Esophagus squamous epithelium (tissue), 5 donors: ENCODE data around the gene DNAJB1. TPM values are rescaled to one million over a fixed set of nuclear protein-coding genes. Genes with fewer than 3 reads are reported as not detected.

ENCODE experiments used
- DNase-seq: peaks from one replicate; lab custom pipeline; 2025; lab: John Stamatoyannopoulos, UW
- H3K27ac ChIP-seq, 4 donors: fragments of 200-600 bp; sonication (generic); one replicate each; pipeline ENCODE4 v1.5.1; 2016 to 2019; ENCODE audit warnings: mild to moderate bottlenecking in 1 of 4
- H3K27me3 ChIP-seq, 4 donors: fragments of 200-600 bp; sonication (generic); 1 replicate in 3 of 4; 2 replicates in 1 of 4; pipeline versions ENCODE4 v1.5.1 to v1.6.0; 2017 to 2021; ENCODE audit warnings: antibody characterized with exemption in 1 of 4
- H3K36me3 ChIP-seq, 3 donors: fragments of 200-600 bp; sonication (generic); one replicate each; pipeline ENCODE4 v1.5.1; 2016 to 2019
- H3K4me1 ChIP-seq, 3 donors: fragments of 200-600 bp; sonication (generic); one replicate each; pipeline ENCODE4 v1.5.1; 2017 to 2019
- H3K4me3 ChIP-seq, 4 donors: fragments of 200-600 bp; sonication (generic); 1 replicate in 3 of 4; 2 replicates in 1 of 4; pipeline ENCODE4 v1.5.1; 2016 to 2019; ENCODE audit warnings: mild to moderate bottlenecking in 2 of 4, moderate library complexity in 1 of 4
- H3K9me3 ChIP-seq, 3 donors: fragments of 200-600 bp; sonication (generic); one replicate each; pipeline ENCODE4 v1.5.1; 2016 to 2019
- CTCF ChIP-seq, 6 experiments: fragments of 450-650 bp in 4 of 6; fragments of 200-600 bp in 2 of 6; sonication (generic) in 2 of 6; IDR thresholded peaks; one replicate each; pipeline ENCODE4 v1.5.1; 2016 to 2019; ENCODE audit warnings: antibody characterized with exemption in 6 of 6, mild to moderate bottlenecking in 4 of 6, moderate library complexity in 4 of 6
- POLR2A ChIP-seq, 4 donors: fragments of 450-650 bp; IDR thresholded peaks; one replicate each; pipeline ENCODE4 v1.6.1; 2017; ENCODE audit warnings: antibody characterized with exemption in 4 of 4, mild to moderate bottlenecking in 4 of 4, moderate library complexity in 3 of 4
- WGBS, 2 donors: methylation state at CpG; one replicate each; pipeline ENCODE4 v1.1.5; 2018; 5-methylcytosine and 5-hydroxymethylcytosine counted together
- intact Hi-C: fragments of 100-400 bp; cut with DNase I; formaldehyde crosslinking; loops from one replicate; pipeline ENCODE4 v1.15.0; 2022
- total RNA-seq, 4 donors: library from RNA; depleted of rRNA; stranded (reverse); fragments of >200 nt; gene quantifications; one replicate each; pipeline ENCODE4 v1.1.0, GENCODE V29; 2016
- donor health status: DM: yes; HTN: yes; CAD: no.

DNAJB1 gene
- total RNA-seq, 4 donors from 2014 or later = 182 to 294 (median 224) TPM

GRCh38 chr19:14540741-14541525 is 22.7 kb upstream of the DNAJB1 start:
- Histone ChIP-seq H3K27ac (peak overlapping the region in 3 of 4 donors; percentile 79 to 89 (median 89)), H3K9me3 (no peaks in the 10 kb centered on the region), H3K4me1 (peaks cover 41 to 83% (median 49%) of the 10 kb centered on the region in 3 donors), H3K27me3 (no peaks in the 10 kb centered on the region), H3K4me3 (no peak overlapping the region), H3K36me3 (peaks cover 0 to 20% (median 0%) of the 10 kb centered on the region in 3 donors)
- intact Hi-C loops = no loop called here
- TF ChIP-seq CTCF (IDR thresholded peaks at IDR 0.05) (no peak), POLR2A (IDR thresholded peaks at IDR 0.05) (no peak)
- no peak for DNase-seq
- 84 to 88% methylated on average over 19 of the region's 19 CpGs for WGBS, 2 donors

- H3K9me3 ChIP-seq = no peaks in the 10 kb centered on the region
- WGBS, 2 donors = 15 to 28% methylated on average over 8 to 16 of the region's 24 CpGs
- intact Hi-C loops = no loop called here
- TF ChIP-seq POLR2A (IDR thresholded peaks at IDR 0.05) (peak in 1 of 4 donors; percentile 25), CTCF (IDR thresholded peaks at IDR 0.05) (no peak)
- peaks cover 0 to 41% (median 0%) of the 10 kb centered on the region in 3 donors for H3K36me3 ChIP-seq
- H3K27ac ChIP-seq = peak overlapping the region; percentile 35 to 85 (median 82)
- peak overlapping the region in 2 of 4 donors; percentile 4 to 34 for H3K4me3 ChIP-seq
- H3K4me1 ChIP-seq = peaks cover 13 to 78% (median 26%) of the 10 kb centered on the region in 3 donors
- no peaks in the 10 kb centered on the region for H3K27me3 ChIP-seq
- no peak for DNase-seq
Measured at GRCh38 chr19:14536926-14537692, 18.9 kb upstream of the DNAJB1 start.

GRCh38 chr19:14533450-14533849 is 15.3 kb upstream of the DNAJB1 start:
- intact Hi-C loops = no loop called here
- H3K27ac ChIP-seq = peak overlapping the region in 2 of 4 donors; percentile 17 to 98
- no peak for TF ChIP-seq POLR2A (IDR thresholded peaks at IDR 0.05)
- H3K4me3 ChIP-seq = no peak overlapping the region
- H3K9me3 ChIP-seq = no peaks in the 10 kb centered on the region
- 82 to 90% methylated on average over 5 of the region's 5 CpGs for WGBS, 2 donors
- H3K36me3 ChIP-seq = peaks cover 0 to 24% (median 0%) of the 10 kb centered on the region in 3 donors
- no peak for DNase-seq
- H3K4me1 ChIP-seq = peaks cover 31 to 86% (median 44%) of the 10 kb centered on the region in 3 donors
- H3K27me3 ChIP-seq = no peaks in the 10 kb centered on the region

GRCh38 chr19:14530506-14530905 is 12.3 kb upstream of the DNAJB1 start:
- Histone ChIP-seq H3K27me3 (no peaks in the 10 kb centered on the region), H3K4me3 (peak overlapping the region; percentile 56 to 92 (median 89)), H3K36me3 (peaks cover 0 to 24% (median 0%) of the 10 kb centered on the region in 3 donors), H3K4me1 (peaks cover 28 to 85% (median 32%) of the 10 kb centered on the region in 3 donors), H3K9me3 (no peaks in the 10 kb centered on the region), H3K27ac (peak overlapping the region in 3 of 4 donors; percentile 93 to 99 (median 98))
- intact Hi-C loops = no loop called here
- DNase-seq = no peak
- WGBS, 2 donors = 59 to 60% methylated on average over 3 of the region's 3 CpGs
- no peak for TF ChIP-seq CTCF (IDR thresholded peaks at IDR 0.05)
- no peak for TF ChIP-seq POLR2A (IDR thresholded peaks at IDR 0.05)

GRCh38 chr19:14530005-14530348 is 11.8 kb upstream of the DNAJB1 start:
- H3K9me3 ChIP-seq = no peaks in the 10 kb centered on the region
- no peak for TF ChIP-seq CTCF (IDR thresholded peaks at IDR 0.05)
- TF ChIP-seq POLR2A (IDR thresholded peaks at IDR 0.05) = no peak
- H3K27ac ChIP-seq = peak overlapping the region; percentile 93 to 99 (median 98)
- H3K4me3 ChIP-seq = peak overlapping the region; percentile 56 to 92 (median 89)
- 0 to 1% methylated on average over 7 to 12 of the region's 18 CpGs for WGBS, 2 donors
- intact Hi-C loops = no loop called here
- H3K4me1 ChIP-seq = peaks cover 28 to 88% (median 35%) of the 10 kb centered on the region in 3 donors
- H3K27me3 ChIP-seq = no peaks in the 10 kb centered on the region
- H3K36me3 ChIP-seq = peaks cover 0 to 24% (median 0%) of the 10 kb centered on the region in 3 donors
- DNase-seq = no peak
